ENCODE results near the gene ANKRD55. TPM values are rescaled to one million over a fixed set of nuclear protein-coding genes. Genes with fewer than 3 reads are reported as not detected.

ANKRD55 gene
- total RNA-seq, 4 donors from 2014 or later, result 0.23 TPM; not detected in 3

DNA sequence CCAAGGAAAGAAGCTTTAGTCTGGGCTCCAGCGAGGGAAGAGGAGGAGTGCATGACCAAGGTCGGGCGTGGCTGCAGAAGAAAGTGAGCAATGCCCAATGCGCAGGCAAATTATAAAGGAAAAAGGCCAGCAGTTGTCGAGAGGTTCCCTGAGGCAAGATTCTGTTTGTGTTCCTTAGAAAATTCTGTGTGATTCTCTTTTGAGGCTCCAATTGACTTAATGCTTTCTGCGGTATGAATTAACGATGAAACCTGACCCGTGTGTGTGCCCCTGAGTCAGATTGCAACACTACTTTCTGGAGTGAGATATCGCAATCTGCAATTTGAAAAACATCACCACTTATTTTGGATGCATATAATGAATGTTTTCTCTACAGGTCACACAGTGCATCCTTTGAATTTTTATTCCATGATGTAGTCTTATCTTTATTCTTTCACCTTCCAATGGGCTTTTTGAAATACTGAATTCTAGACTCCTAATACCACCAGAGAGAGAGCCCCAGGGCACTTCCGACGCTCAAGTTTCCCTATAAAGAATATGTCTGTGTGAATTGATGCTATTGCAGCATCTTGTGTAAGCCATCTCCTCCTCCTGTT is 120.5 kb downstream of the ANKRD55 start:
- 48% methylated on average over 11 of the region's 11 CpGs for WGBS
- TF ChIP-seq POLR2A (IDR thresholded peaks at IDR 0.05) (no peak), EP300 (IDR thresholded peaks at IDR 0.05) (no peak), POLR2AphosphoS5 (IDR thresholded peaks at IDR 0.05) (no peak)
- TF ChIP-seq, protein P1, sequence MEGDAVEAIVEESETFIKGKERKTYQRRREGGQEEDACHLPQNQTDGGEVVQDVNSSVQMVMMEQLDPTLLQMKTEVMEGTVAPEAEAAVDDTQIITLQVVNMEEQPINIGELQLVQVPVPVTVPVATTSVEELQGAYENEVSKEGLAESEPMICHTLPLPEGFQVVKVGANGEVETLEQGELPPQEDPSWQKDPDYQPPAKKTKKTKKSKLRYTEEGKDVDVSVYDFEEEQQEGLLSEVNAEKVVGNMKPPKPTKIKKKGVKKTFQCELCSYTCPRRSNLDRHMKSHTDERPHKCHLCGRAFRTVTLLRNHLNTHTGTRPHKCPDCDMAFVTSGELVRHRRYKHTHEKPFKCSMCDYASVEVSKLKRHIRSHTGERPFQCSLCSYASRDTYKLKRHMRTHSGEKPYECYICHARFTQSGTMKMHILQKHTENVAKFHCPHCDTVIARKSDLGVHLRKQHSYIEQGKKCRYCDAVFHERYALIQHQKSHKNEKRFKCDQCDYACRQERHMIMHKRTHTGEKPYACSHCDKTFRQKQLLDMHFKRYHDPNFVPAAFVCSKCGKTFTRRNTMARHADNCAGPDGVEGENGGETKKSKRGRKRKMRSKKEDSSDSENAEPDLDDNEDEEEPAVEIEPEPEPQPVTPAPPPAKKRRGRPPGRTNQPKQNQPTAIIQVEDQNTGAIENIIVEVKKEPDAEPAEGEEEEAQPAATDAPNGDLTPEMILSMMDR (IDR thresholded peaks at IDR 0.05), result no peak
- DNase-seq (ENCODE audit: low spot score in 2 of 2), result no peak

DNA sequence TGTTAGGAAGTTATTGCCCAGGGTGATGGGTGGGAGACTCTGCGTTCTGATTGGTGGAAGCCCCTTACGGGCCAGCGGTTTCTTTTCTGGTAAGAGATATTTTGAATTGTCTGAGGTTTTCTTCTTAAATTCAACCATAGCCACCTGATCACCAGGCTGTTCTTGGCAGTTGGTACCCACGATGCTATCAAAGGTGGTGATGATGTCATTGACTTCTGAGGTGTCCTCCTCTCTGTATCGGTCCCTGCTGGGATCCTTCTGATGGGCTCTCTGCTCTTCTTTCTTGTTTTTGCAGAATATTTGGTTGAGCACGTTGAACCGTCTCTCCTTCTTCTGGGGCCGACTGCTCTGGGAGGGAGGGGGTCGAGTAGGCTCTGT is 121.7 kb downstream of the ANKRD55 start:
- Histone ChIP-seq H3K27ac (no peak overlapping the region), H3K9me3 (no peaks in the 10 kb centered on the region), H3K4me3 (no peak overlapping the region), H3K27me3 (no peaks in the 10 kb centered on the region), H3K4me1 (no peaks in the 10 kb centered on the region), H3K36me3 (no peaks in the 10 kb centered on the region)
- TF ChIP-seq POLR2AphosphoS5 (IDR thresholded peaks at IDR 0.05) (no peak), POLR2A (IDR thresholded peaks at IDR 0.05) (no peak), EP300 (IDR thresholded peaks at IDR 0.05) (no peak)
- TF ChIP-seq, protein P1 (IDR thresholded peaks at IDR 0.05), result no peak
- DNase-seq (ENCODE audit: low spot score in 2 of 2), result no peak
- 78% methylated on average over 9 of the region's 9 CpGs for WGBS

More for the DNA sequence above, 120.5 kb downstream of the ANKRD55 start:
- no peaks in the 10 kb centered on the region for H3K9me3 ChIP-seq
- H3K36me3 ChIP-seq, result no peaks in the 10 kb centered on the region
- no peaks in the 10 kb centered on the region for H3K27me3 ChIP-seq
- no peak overlapping the region for H3K4me3 ChIP-seq
- H3K4me1 ChIP-seq, result no peaks in the 10 kb centered on the region
- H3K27ac ChIP-seq, result no peak overlapping the region

DNA sequence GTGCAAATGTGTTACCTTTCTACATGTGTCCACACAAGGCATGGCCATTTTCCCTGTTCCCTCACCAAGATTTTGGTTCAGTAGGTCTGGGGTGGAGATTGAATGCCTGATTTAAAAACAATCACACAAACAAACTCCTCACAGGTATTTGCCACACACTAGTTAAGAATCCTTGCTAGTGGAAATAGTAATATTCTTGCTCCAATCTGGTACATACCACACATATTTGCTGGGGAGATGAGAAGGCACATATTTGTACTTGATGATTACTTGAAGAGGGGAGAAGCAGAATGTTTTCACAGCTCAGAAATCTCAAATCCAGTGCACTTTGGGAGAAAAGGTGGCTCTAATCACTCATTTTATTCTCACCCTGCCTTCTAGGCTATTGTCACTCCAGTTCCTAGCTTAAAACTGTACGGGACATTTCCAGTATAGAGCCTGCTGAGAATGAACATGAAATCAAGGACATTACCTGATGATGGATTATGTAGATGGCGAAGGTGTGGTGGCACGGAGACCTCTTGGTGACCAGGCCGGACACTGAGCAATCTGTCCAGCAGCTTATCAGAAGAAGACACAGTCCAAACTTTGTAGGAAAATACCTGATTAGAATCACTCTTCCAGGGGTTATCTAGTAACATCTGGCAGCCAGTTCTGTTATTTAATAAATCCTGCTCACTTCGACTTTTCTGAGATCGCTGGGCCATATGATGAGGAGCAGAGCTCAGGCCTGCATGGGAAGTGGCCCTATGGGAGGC is 122.3 kb downstream of the ANKRD55 start:
- H3K9me3 ChIP-seq, result no peaks in the 10 kb centered on the region
- no peaks in the 10 kb centered on the region for H3K27me3 ChIP-seq
- H3K4me1 ChIP-seq, result no peaks in the 10 kb centered on the region
- no peak overlapping the region for H3K27ac ChIP-seq
- no peak overlapping the region for H3K4me3 ChIP-seq
- H3K36me3 ChIP-seq, result no peaks in the 10 kb centered on the region
- no peak for DNase-seq (ENCODE audit: low spot score in 2 of 2)
- 88% methylated on average over 6 of the region's 6 CpGs for WGBS
- TF ChIP-seq, protein P1 (IDR thresholded peaks at IDR 0.05), result no peak
- no peak for TF ChIP-seq POLR2A (IDR thresholded peaks at IDR 0.05)
- no peak for TF ChIP-seq EP300 (IDR thresholded peaks at IDR 0.05)
- TF ChIP-seq POLR2AphosphoS5 (IDR thresholded peaks at IDR 0.05), result no peak

DNA sequence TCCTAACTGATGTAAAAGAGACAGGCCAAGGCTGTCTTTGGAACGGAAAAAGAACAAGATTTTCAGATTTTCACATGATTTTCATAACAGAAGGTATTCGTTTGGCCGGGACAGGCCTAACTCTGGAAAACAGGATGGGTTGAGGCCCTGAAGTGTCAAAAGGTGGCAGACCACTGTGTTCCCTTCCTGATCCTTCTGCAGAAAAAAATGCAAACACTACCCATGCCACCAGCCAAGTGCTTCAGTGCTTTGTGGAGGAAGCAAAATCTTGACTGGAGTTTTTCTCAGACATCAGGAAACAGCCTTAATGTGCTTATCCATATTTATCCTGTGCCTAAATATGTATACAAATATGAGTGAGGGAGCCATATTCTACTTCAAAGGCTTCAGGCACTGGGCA is 124.9 kb downstream of the ANKRD55 start:
- Histone ChIP-seq H3K27ac (no peak overlapping the region), H3K27me3 (no peaks in the 10 kb centered on the region), H3K36me3 (no peaks in the 10 kb centered on the region), H3K4me1 (no peaks in the 10 kb centered on the region), H3K9me3 (no peaks in the 10 kb centered on the region), H3K4me3 (no peak overlapping the region)
- TF ChIP-seq POLR2A (IDR thresholded peaks at IDR 0.05) (no peak), EP300 (IDR thresholded peaks at IDR 0.05) (no peak), POLR2AphosphoS5 (IDR thresholded peaks at IDR 0.05) (no peak)
- TF ChIP-seq, protein P1 (IDR thresholded peaks at IDR 0.05), result no peak
- WGBS, result 79% methylated on average over 3 of the region's 3 CpGs
- DNase-seq (ENCODE audit: low spot score in 2 of 2), result no peak

DNA sequence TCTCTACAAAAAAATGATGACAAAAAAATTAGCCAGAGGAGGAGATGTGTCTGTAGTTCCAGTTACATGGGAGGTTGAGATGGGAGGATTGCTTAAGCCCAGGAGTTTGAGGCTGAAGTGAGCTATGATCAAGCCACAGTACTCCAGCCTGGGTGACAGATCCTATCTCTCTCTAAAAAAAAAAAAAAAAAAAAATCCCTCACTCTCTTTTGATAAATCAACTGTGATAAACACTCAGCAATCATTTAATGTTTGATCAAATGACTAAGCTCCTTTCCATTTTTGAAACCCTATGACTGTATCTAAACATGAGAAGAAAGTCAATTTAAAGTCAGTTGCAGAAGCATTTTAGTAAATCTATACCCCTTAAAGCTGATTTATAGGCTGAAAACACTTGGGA is 126.3 kb downstream of the ANKRD55 start:
- Histone ChIP-seq H3K36me3 (no peaks in the 10 kb centered on the region), H3K27ac (no peak overlapping the region), H3K4me3 (no peak overlapping the region), H3K4me1 (no peaks in the 10 kb centered on the region), H3K9me3 (no peaks in the 10 kb centered on the region), H3K27me3 (no peaks in the 10 kb centered on the region)
- TF ChIP-seq EP300 (IDR thresholded peaks at IDR 0.05) (no peak), POLR2A (IDR thresholded peaks at IDR 0.05) (no peak)
- TF ChIP-seq, protein P1 (IDR thresholded peaks at IDR 0.05), result no peak
- no peak for DNase-seq (ENCODE audit: low spot score in 2 of 2)

All from suprapubic skin (tissue), 4 donors.